ACC112 (cell line): ENCODE data around the gene DNAJB14.

Experiments used
- H2AFZ ChIP-seq: fragments of 200-600 bp; sonication (generic); one replicate; pipeline ENCODE4 v1.6.0; 2017; ENCODE audit warnings: antibody characterized with exemption, low read length; ENCODE audit not compliant: unreplicated experiment
- H3K27ac ChIP-seq: fragments of 200-600 bp; sonication (generic); 2 replicates; pipeline ENCODE4 v1.5.1; 2014; ENCODE audit warnings: low read depth, mild to moderate bottlenecking, antibody characterized with exemption, low read length, moderate library complexity
- H3K27me3 ChIP-seq: fragments of 200-600 bp; sonication (generic); 2 replicates; pipeline ENCODE4 v1.6.1; 2014; ENCODE audit warnings: mild to moderate bottlenecking, antibody characterized with exemption, low read length, moderate library complexity, mixed read lengths; ENCODE audit not compliant: insufficient read depth
- H3K36me3 ChIP-seq: fragments of 200-600 bp; sonication (generic); 2 replicates; pipeline ENCODE4 v1.6.1; 2016; ENCODE audit warnings: mild to moderate bottlenecking, antibody characterized with exemption, low read length, moderate library complexity, mixed read lengths; ENCODE audit not compliant: insufficient read depth
- H3K4me1 ChIP-seq: fragments of 200-600 bp; sonication (generic); one replicate; pipeline ENCODE4 v1.6.1; 2016; ENCODE audit warnings: low read length, mixed read lengths; ENCODE audit not compliant: insufficient read depth, unreplicated experiment, control insufficient read depth
- H3K4me3 ChIP-seq: fragments of 200-600 bp; sonication (generic); 2 replicates; pipeline ENCODE4 v1.5.1; 2014; ENCODE audit warnings: mild to moderate bottlenecking, low read depth, low read length
- H3K79me2 ChIP-seq: fragments of 200-600 bp; sonication (generic); one replicate; pipeline ENCODE4 v1.6.0; 2016; ENCODE audit warnings: low read length; ENCODE audit not compliant: control insufficient read depth, unreplicated experiment, insufficient read depth

The DNAJB14 gene

GRCh38 chr4:99852199-99852749 is 94.1 kb downstream of the DNAJB14 start:
- Histone ChIP-seq H3K79me2 (no peaks in the 10 kb centered on the region), H2AFZ (no peak overlapping the region), H3K36me3 (no peaks in the 10 kb centered on the region), H3K27ac (no peak overlapping the region), H3K4me1 (peaks cover 5% of the 10 kb centered on the region), H3K4me3 (no peak overlapping the region), H3K27me3 (no peaks in the 10 kb centered on the region; the same call in 1 of the 2 replicates)

- Histone ChIP-seq H3K79me2 (no peaks in the 10 kb centered on the region), H3K4me3 (no peak overlapping the region), H3K27me3 (no peaks in the 10 kb centered on the region; the same call in 1 of the 2 replicates), H2AFZ (no peak overlapping the region), H3K36me3 (no peaks in the 10 kb centered on the region), H3K27ac (no peak overlapping the region), H3K4me1 (no peaks in the 10 kb centered on the region)
Measured at GRCh38 chr4:99848591-99849001, 97.8 kb downstream of the DNAJB14 start.

- Histone ChIP-seq H3K4me3 (no peak overlapping the region), H3K27ac (no peak overlapping the region), H3K27me3 (no peaks in the 10 kb centered on the region), H3K4me1 (no peaks in the 10 kb centered on the region), H2AFZ (no peak overlapping the region), H3K79me2 (no peaks in the 10 kb centered on the region), H3K36me3 (no peaks in the 10 kb centered on the region)
Measured at GRCh38 chr4:99847362-99847976, 98.9 kb downstream of the DNAJB14 start.

GRCh38 chr4:99846891-99847290 is 99.5 kb downstream of the DNAJB14 start:
- H3K4me1 ChIP-seq: no peaks in the 10 kb centered on the region
- no peaks in the 10 kb centered on the region for H3K79me2 ChIP-seq
- no peaks in the 10 kb centered on the region for H3K27me3 ChIP-seq
- no peak overlapping the region for H3K4me3 ChIP-seq
- no peaks in the 10 kb centered on the region for H3K36me3 ChIP-seq
- H2AFZ ChIP-seq: no peak overlapping the region
- no peak overlapping the region for H3K27ac ChIP-seq
